Measurements from ENCODE around the gene MYO3B. TPM values are rescaled to one million over a fixed set of nuclear protein-coding genes. Genes with fewer than 3 reads are reported as not detected.

Gene MYO3B
- total RNA-seq, 4 donors from 2014 or later = 0.34 to 0.95 (median 0.89) TPM

DNA sequence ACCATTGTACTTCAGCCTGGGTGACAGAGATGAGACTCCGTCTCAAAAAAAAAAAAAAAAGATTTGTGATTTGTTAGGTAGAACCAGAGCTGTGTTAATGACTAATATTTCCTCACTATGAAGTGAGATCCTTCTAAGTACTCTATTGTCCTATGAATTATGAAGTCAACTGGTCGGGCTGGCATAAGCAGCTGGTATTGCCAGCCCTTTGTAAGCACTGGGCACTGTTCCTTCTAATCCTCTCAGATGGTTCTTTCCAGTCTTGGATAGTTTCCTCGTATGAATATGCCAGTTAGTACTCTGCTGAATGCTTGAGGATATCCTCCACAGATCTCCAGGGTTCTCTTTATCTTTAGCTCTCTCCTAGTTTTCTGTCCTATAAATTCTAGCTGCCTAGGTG is 314.1 kb downstream of the MYO3B start:
- no peaks in the 10 kb centered on the region for H3K36me3 ChIP-seq
- H3K27me3 ChIP-seq = peaks cover 4% of the 10 kb centered on the region
- no peak for DNase-seq (ENCODE audit: low spot score in 2 of 2)
- 52% methylated on average over 3 of the region's 3 CpGs for WGBS
- H3K4me1 ChIP-seq = no peaks in the 10 kb centered on the region
- H3K27ac ChIP-seq = no peak overlapping the region
- TF ChIP-seq, protein P1, sequence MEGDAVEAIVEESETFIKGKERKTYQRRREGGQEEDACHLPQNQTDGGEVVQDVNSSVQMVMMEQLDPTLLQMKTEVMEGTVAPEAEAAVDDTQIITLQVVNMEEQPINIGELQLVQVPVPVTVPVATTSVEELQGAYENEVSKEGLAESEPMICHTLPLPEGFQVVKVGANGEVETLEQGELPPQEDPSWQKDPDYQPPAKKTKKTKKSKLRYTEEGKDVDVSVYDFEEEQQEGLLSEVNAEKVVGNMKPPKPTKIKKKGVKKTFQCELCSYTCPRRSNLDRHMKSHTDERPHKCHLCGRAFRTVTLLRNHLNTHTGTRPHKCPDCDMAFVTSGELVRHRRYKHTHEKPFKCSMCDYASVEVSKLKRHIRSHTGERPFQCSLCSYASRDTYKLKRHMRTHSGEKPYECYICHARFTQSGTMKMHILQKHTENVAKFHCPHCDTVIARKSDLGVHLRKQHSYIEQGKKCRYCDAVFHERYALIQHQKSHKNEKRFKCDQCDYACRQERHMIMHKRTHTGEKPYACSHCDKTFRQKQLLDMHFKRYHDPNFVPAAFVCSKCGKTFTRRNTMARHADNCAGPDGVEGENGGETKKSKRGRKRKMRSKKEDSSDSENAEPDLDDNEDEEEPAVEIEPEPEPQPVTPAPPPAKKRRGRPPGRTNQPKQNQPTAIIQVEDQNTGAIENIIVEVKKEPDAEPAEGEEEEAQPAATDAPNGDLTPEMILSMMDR (IDR thresholded peaks at IDR 0.05) = no peak
- TF ChIP-seq EP300 (IDR thresholded peaks at IDR 0.05) (no peak), POLR2AphosphoS5 (IDR thresholded peaks at IDR 0.05) (no peak), POLR2A (IDR thresholded peaks at IDR 0.05) (no peak)
- no peak overlapping the region for H3K4me3 ChIP-seq
- no peaks in the 10 kb centered on the region for H3K9me3 ChIP-seq

DNA sequence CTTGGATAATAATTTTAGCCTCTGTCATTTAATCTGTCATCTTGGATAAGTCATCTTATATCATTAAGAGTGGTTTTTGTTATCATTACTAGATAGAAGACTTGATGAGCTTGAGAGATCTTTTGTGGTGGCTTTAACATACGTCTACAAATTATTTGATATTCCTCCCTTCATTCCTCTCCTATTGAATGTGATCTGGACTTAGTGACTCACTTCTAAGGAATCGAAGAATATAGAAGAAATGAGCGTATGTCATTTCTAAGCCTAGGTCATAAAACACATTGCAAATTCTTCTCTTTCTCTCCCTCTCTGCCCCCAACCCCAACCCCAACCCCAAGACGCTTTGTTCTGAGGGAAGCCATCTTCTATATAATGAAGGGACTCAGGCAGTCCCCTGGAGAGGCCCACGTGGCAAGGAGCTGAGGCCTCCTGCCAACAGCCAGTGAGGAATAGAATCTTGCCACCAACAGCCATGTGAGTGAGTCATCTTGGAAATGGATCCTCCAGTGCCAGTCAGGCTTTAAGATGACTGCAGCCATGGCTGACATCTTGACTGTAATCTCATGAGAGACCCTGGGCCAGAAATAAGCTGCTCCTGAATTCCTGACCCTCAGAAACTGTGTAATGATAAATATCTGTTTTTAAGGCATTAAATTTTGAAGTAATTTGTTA is 315.6 kb downstream of the MYO3B start:
- Histone ChIP-seq H3K36me3 (no peaks in the 10 kb centered on the region), H3K27me3 (peaks cover 4% of the 10 kb centered on the region), H3K9me3 (no peaks in the 10 kb centered on the region), H3K4me3 (no peak overlapping the region), H3K4me1 (no peaks in the 10 kb centered on the region), H3K27ac (no peak overlapping the region)
- TF ChIP-seq POLR2AphosphoS5 (IDR thresholded peaks at IDR 0.05) (no peak), POLR2A (IDR thresholded peaks at IDR 0.05) (no peak), EP300 (IDR thresholded peaks at IDR 0.05) (no peak)
- TF ChIP-seq, protein P1 (IDR thresholded peaks at IDR 0.05) = no peak
- DNase-seq (ENCODE audit: low spot score in 2 of 2) = no peak
- WGBS = 78% methylated on average over 5 of the region's 5 CpGs

DNA sequence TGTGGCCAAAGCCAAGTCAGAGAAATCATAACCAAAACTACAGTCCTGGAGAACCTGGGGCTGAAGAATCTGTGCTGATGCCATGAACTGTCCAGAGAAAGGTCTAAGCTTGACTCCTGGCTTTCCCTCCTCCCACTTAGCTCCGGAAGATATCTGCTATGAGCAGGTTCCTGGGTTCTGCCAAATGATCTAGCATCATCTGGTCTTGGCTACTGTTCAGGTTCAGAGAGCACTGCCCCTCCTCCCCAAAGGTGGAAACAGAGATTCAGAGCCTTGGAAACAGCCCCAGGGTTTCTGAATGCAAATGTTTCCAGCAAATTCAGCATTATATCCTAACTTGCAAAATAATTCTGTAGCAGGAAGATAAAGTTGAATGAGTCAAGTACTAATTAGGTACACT is 317.9 kb downstream of the MYO3B start:
- Histone ChIP-seq H3K27me3 (peaks cover 4% of the 10 kb centered on the region), H3K36me3 (no peaks in the 10 kb centered on the region), H3K9me3 (no peaks in the 10 kb centered on the region), H3K27ac (no peak overlapping the region), H3K4me3 (no peak overlapping the region), H3K4me1 (no peaks in the 10 kb centered on the region)
- no peak for TF ChIP-seq POLR2AphosphoS5 (IDR thresholded peaks at IDR 0.05)
- TF ChIP-seq POLR2A (IDR thresholded peaks at IDR 0.05) = no peak
- no peak for TF ChIP-seq EP300 (IDR thresholded peaks at IDR 0.05)
- TF ChIP-seq, protein P1 (IDR thresholded peaks at IDR 0.05) = no peak
- DNase-seq (ENCODE audit: low spot score in 2 of 2) = no peak
- 43% methylated on average over 1 of the region's 1 CpG for WGBS

DNA sequence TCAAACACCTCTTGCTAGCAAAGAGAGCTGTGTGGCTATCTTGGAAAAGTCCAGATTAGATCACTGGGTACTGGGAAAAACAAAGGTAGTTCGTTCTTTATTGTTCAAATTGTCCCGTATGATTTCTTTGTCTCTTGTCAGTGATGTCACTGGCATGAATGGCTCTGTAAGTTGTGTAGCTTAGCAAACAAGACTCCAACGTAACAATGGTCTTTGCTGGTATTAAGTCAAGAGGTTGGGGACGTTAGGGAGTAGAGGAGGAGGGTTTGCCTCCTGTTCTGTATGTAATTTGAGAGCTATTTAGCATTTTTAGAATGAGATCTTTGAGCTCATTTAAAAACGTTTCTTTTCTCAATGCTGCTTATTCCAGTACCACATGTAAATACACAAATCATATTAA is 320.7 kb downstream of the MYO3B start:
- H3K27me3 ChIP-seq = peaks cover 4% of the 10 kb centered on the region
- no peak for DNase-seq (ENCODE audit: low spot score in 2 of 2)
- H3K36me3 ChIP-seq = no peaks in the 10 kb centered on the region
- TF ChIP-seq POLR2AphosphoS5 (IDR thresholded peaks at IDR 0.05) = no peak
- no peak for TF ChIP-seq POLR2A (IDR thresholded peaks at IDR 0.05)
- TF ChIP-seq EP300 (IDR thresholded peaks at IDR 0.05) = no peak
- TF ChIP-seq, protein P1 (IDR thresholded peaks at IDR 0.05) = no peak
- no peak overlapping the region for H3K4me3 ChIP-seq
- WGBS = 54% methylated on average over 5 of the region's 5 CpGs
- H3K27ac ChIP-seq = no peak overlapping the region
- no peaks in the 10 kb centered on the region for H3K4me1 ChIP-seq
- no peaks in the 10 kb centered on the region for H3K9me3 ChIP-seq

DNA sequence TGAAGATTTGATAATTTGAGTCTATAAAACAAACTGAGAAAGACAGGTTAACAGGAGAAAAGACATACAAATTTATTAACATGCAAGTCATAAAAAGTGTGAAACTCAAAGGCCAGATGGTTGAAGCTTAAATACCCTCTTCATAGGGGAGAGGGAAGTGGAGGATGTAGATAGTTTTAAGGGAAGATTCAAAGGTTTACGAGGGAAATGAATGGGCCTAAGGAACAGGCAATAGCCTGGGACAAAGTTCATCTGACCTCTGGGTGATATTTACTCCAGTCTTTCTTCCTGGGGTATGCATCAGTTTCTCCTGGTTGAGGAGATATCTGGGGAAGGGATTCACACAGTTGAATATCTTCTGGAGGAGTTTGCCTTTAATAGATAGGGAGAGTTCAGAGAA is 322.2 kb downstream of the MYO3B start:
- Histone ChIP-seq H3K36me3 (no peaks in the 10 kb centered on the region), H3K27me3 (peaks cover 4% of the 10 kb centered on the region), H3K4me1 (no peaks in the 10 kb centered on the region), H3K4me3 (no peak overlapping the region), H3K27ac (no peak overlapping the region), H3K9me3 (no peaks in the 10 kb centered on the region)
- TF ChIP-seq POLR2A (IDR thresholded peaks at IDR 0.05) = no peak
- no peak for TF ChIP-seq POLR2AphosphoS5 (IDR thresholded peaks at IDR 0.05)
- no peak for TF ChIP-seq EP300 (IDR thresholded peaks at IDR 0.05)
- TF ChIP-seq, protein P1 (IDR thresholded peaks at IDR 0.05) = no peak
- 41% methylated on average over 1 of the region's 1 CpG for WGBS
- DNase-seq (ENCODE audit: low spot score in 2 of 2) = no peak
